ENCODE results near the gene ALK. TPM values are rescaled to one million over a fixed set of nuclear protein-coding genes. Genes with fewer than 3 reads are reported as not detected.
A peak's percentile ranks its signal among the peaks of the same experiment; 100 is the strongest.

Gene ALK
- polyA plus RNA-seq, 1 of the 3 experiments (the other 2 are of a cell fraction), result 0.30 TPM

- Histone ChIP-seq H3K36me3 (replicated peaks in 1 of 2; ENCODE audit: control insufficient read depth in 1 of 2, insufficient read depth in 2 of 2, low read length in 1 of 2) (no peaks in the 10 kb centered on the region), H4K20me1 (ENCODE audit: insufficient read depth) (no peaks in the 10 kb centered on the region), H3K4me1 (ENCODE audit: control insufficient read depth in 1 of 2, insufficient read depth in 2 of 2, low read depth in 1 of 2, low read length in 1 of 2) (peaks cover 9 to 17% of the 10 kb centered on the region in 2 experiments; a peak in 2 of 4 replicates), H3K79me2 (ENCODE audit: insufficient read depth) (no peaks in the 10 kb centered on the region), H3K9me2 (no peaks in the 10 kb centered on the region), H3K27me3 (ENCODE audit: insufficient read depth) (peaks cover 6% of the 10 kb centered on the region; the same call in 1 of the 2 replicates), H3K9me3 (no peaks in the 10 kb centered on the region), H3K9ac (no peak overlapping the region), H3K27ac (ENCODE audit: low read depth in 2 of 2, low read length in 1 of 2) (peak overlapping the region in 1 of 2 experiments; percentile 43; a peak in 2 of 4 replicates), H3F3A (replicated peaks; ENCODE audit: insufficient read depth) (peaks cover 8% of the 10 kb centered on the region), H3K4me2 (no peak overlapping the region), H2AFZ (ENCODE audit: low read depth) (peak overlapping the region; percentile 48; the same call in 1 of the 2 replicates), H3K4me3 (ENCODE audit: low read depth in 2 of 2, low read length in 1 of 2) (no peak overlapping the region)
- CTCF ChIA-PET, result no interaction called here
- no peak for DNase-seq
- 29% methylated on average over 2 of the region's 2 CpGs for WGBS (ENCODE audit: low lambda C conversion rate)
- POLR2A ChIA-PET, result interaction anchor here (1.6 kb wide), 1 partner anchor 12 kb away, joined by 4 read pairs; no protein-coding TSS in a partner anchor
- TF ChIP-seq, protein P1, sequence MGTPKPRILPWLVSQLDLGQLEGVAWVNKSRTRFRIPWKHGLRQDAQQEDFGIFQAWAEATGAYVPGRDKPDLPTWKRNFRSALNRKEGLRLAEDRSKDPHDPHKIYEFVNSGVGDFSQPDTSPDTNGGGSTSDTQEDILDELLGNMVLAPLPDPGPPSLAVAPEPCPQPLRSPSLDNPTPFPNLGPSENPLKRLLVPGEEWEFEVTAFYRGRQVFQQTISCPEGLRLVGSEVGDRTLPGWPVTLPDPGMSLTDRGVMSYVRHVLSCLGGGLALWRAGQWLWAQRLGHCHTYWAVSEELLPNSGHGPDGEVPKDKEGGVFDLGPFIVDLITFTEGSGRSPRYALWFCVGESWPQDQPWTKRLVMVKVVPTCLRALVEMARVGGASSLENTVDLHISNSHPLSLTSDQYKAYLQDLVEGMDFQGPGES (IDR thresholded peaks at IDR 0.05; ENCODE audit: low read depth, low read length), result no peak
- no peak for TF ChIP-seq NRF1 (IDR thresholded peaks at IDR 0.05; ENCODE audit: low read depth, low read length)
- TF ChIP-seq RAD21 (IDR thresholded peaks at IDR 0.05; ENCODE audit: low read length), result no peak
- TF ChIP-seq MEF2A (IDR thresholded peaks at IDR 0.05; ENCODE audit: borderline replicate concordance, low read depth), result no peak
- TF ChIP-seq SMC3 (IDR thresholded peaks at IDR 0.05; ENCODE audit: low read depth, low read length), result no peak
- TF ChIP-seq NFIC (IDR thresholded peaks at IDR 0.05; ENCODE audit: borderline replicate concordance), result no peak
- no peak for TF ChIP-seq MAX (IDR thresholded peaks at IDR 0.05; ENCODE audit: low read depth)
- no peak for TF ChIP-seq RFX5 (IDR thresholded peaks at IDR 0.05; ENCODE audit: low read length)
- no peak for TF ChIP-seq TAF1 (IDR thresholded peaks at IDR 0.05; ENCODE audit: borderline replicate concordance, low read depth, low read length)
- no peak for TF ChIP-seq POLR2AphosphoS5 (IDR thresholded peaks at IDR 0.05; ENCODE audit: low read depth, low read length)
Observed at GRCh38 chr2:29662861-29663260, 258.5 kb downstream of the ALK start.

DNA sequence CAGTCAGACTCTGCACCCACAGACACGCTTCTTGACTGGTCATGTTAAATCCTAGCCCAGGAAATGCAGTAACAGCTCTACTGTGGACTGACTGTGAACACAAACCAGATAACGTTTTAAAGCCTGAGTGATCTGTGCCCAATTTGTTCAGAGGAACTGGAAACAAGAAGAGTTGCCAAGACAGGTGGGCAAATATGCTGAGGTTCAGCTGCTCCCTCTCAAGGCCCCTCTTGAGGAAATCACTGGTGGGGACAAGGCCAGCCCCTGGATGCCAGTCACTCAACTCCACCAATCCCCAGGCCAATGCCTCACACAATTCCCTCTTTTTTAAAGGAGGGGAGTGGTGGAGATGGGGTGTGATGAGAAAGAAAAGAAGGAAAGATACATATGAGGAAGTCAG, 261.2 kb downstream of the ALK start:
- Histone ChIP-seq H2AFZ (ENCODE audit: low read depth) (no peak overlapping the region), H3K4me1 (ENCODE audit: control insufficient read depth in 1 of 2, insufficient read depth in 2 of 2, low read depth in 1 of 2, low read length in 1 of 2) (peaks cover 9 to 26% of the 10 kb centered on the region in 2 experiments; a peak in 2 of 4 replicates), H3K36me3 (replicated peaks in 1 of 2; ENCODE audit: control insufficient read depth in 1 of 2, insufficient read depth in 2 of 2, low read length in 1 of 2) (no peaks in the 10 kb centered on the region), H3K9me2 (no peaks in the 10 kb centered on the region), H3K9ac (no peak overlapping the region), H3K4me2 (no peak overlapping the region), H3K4me3 (ENCODE audit: low read depth in 2 of 2, low read length in 1 of 2) (no peak overlapping the region), H4K20me1 (ENCODE audit: insufficient read depth) (no peaks in the 10 kb centered on the region), H3K27me3 (ENCODE audit: insufficient read depth) (peaks cover 7% of the 10 kb centered on the region; the same call in 1 of the 2 replicates), H3K9me3 (no peaks in the 10 kb centered on the region), H3F3A (replicated peaks; ENCODE audit: insufficient read depth) (peaks cover 8% of the 10 kb centered on the region), H3K27ac (ENCODE audit: low read depth in 2 of 2, low read length in 1 of 2) (peak overlapping the region in 1 of 2 experiments; percentile 41; a peak in 1 of 4 replicates), H3K79me2 (ENCODE audit: insufficient read depth) (no peaks in the 10 kb centered on the region)
- 19% methylated on average over 2 of the region's 2 CpGs for WGBS (ENCODE audit: low lambda C conversion rate)
- ChIA-PET CTCF (no interaction called here), POLR2A (no interaction called here)
- TF ChIP-seq EZH2phosphoT487 (IDR thresholded peaks at IDR 0.05; ENCODE audit: borderline replicate concordance, low read depth), result no peak
- TF ChIP-seq, protein P1 (IDR thresholded peaks at IDR 0.05; ENCODE audit: low read depth, low read length), result no peak
- no peak for TF ChIP-seq SMC3 (IDR thresholded peaks at IDR 0.05; ENCODE audit: low read depth, low read length)
- TF ChIP-seq TAF1 (IDR thresholded peaks at IDR 0.05; ENCODE audit: borderline replicate concordance, low read depth, low read length), result no peak
- TF ChIP-seq POLR2AphosphoS5 (IDR thresholded peaks at IDR 0.05; ENCODE audit: low read depth, low read length), result no peak
- TF ChIP-seq ELF1 (IDR thresholded peaks at IDR 0.05), result no peak
- TF ChIP-seq MXI1 (IDR thresholded peaks at IDR 0.05; ENCODE audit: low read depth, low read length), result no peak
- TF ChIP-seq RCOR1 (IDR thresholded peaks at IDR 0.05; ENCODE audit: low read length), result no peak
- TF ChIP-seq PBX3 (IDR thresholded peaks at IDR 0.05), result no peak
- TF ChIP-seq, protein P2, sequence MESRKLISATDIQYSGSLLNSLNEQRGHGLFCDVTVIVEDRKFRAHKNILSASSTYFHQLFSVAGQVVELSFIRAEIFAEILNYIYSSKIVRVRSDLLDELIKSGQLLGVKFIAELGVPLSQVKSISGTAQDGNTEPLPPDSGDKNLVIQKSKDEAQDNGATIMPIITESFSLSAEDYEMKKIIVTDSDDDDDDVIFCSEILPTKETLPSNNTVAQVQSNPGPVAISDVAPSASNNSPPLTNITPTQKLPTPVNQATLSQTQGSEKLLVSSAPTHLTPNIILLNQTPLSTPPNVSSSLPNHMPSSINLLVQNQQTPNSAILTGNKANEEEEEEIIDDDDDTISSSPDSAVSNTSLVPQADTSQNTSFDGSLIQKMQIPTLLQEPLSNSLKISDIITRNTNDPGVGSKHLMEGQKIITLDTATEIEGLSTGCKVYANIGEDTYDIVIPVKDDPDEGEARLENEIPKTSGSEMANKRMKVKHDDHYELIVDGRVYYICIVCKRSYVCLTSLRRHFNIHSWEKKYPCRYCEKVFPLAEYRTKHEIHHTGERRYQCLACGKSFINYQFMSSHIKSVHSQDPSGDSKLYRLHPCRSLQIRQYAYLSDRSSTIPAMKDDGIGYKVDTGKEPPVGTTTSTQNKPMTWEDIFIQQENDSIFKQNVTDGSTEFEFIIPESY (IDR thresholded peaks at IDR 0.05; ENCODE audit: borderline replicate concordance, low read depth), result no peak
- TF ChIP-seq RXRA (IDR thresholded peaks at IDR 0.05; ENCODE audit: borderline replicate concordance, low read depth), result no peak
- no peak for TF ChIP-seq GATA2 (CRISPR knock-in tag; IDR thresholded peaks at IDR 0.05)
- no peak for TF ChIP-seq GABPA (IDR thresholded peaks at IDR 0.05; ENCODE audit: low read depth)
- no peak for TF ChIP-seq YY1 (IDR thresholded peaks at IDR 0.05; ENCODE audit: low read depth)
- DNase-seq, result no peak
